A549 treated with ZK216348 at 1 μM for 4 hours (cell line): ENCODE data around the gene TRPC3. TPM values are rescaled to one million over a fixed set of nuclear protein-coding genes. Genes with fewer than 3 reads are reported as not detected.

Experiments used
- total RNA-seq: library from RNA; stranded (reverse); fragments of 200-300 nt; extraction: Qiagen RNA extraction; gene quantifications from 5 replicates; pipeline ENCODE4 v1.2.3, GENCODE V29; 2022; ENCODE audit warnings: low read depth

The TRPC3 gene
- total RNA-seq = 0.05 to 0.14 TPM (median 0.07 TPM) in 4 of 5 replicates, not detected in the other

DNA sequence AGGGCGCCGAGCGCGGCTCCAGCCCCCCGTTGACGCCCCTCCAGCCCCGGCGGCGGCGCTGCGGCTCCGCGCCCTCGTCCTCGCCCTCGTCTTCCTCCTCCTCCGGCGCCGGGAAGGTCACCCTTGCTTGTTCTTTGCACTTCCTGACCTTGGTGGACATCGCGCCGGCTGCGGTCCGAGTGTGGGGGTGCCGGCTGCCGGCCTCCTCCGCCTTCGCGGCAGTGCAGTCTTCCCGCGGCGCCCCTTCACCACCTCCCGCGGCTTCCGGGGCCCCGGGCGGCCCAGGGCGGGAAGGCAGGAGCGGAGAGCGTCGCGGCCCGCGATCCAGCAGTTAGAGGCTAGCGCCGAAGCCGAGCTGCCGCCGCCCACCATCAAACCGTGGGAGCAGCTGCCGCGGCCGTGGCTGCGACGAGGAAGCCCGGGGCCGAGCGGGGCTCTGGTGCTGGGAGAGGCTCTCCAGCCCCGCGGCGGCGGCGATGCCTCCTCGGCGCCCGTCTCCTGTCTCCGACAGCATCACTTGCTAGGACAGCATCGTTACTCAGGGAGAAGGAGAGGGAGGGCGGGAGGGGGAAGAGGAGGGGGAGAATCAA lies at the start of gene TRPC3:
Gene TRPC3, minus strand, starts transcription at position 540 of the 590 bp plus-strand sequence. Its CDS starts 380 bp downstream, at position 160.

DNA sequence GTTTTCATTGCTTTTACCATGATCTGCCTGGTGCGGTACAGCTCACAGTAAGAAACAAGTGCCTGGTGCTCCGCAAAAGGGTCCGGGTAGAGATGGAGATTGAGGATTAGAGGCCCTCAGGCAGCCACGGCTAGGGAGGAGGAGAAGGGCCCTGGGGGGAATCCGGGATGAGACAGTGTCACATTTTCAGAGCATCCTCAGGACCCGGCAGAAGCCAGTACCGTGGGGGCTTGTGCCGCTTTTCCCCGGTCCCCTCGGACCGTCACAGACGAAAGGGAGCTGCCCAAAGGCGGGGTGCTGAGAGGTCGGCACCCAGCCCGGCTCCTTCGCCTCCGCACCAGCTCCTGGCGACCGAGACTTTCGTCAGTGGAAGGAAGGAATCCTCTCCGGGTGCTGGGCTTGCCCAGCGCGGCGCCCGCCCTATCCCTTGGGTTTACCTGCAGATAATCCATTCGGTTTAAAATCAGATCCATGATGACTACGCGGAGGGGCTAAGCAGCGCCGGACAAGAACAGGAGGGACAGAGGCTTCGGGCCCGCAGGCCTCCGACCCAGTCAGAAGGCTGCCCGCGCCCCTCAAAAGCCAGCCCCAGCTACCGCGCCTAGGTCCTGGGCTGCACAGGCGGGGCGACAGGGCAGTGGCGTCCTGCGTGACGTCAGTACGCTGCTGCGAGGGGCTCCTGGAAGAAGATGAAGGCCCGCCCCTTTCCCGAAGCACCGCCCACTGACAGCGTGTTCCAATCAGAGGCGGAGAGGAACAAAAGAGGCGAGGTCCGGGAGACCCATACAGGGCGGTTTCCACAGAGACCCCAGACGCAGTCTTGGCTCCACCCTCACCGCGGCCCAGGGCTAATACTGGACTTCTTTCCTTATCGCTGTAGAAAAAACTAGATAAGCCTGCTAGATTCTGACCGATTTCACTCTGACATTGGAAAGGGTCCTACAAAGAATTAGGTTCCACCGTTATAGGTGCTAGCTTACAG lies 81.7 kb downstream of the TRPC3 start, which contains the start of gene BBS7:
Gene BBS7, minus strand, starts transcription at position 634 of the 982 bp plus-strand sequence. Its CDS starts 161 bp downstream, at position 473.

Other genes with a start within 250 kb of the TRPC3 start
- gene SMIM43, start 186.9 kb downstream of the TRPC3 start, total RNA-seq = 0.13 to 0.33 TPM (median 0.25 TPM) in 4 of 5 replicates, not detected in the other
- 27.0 to 40.5 TPM (median 29.8 TPM) in 5 replicates for gene EXOSC9, start 150.7 kb downstream of the TRPC3 start, total RNA-seq
- gene CCNA2, start 128.2 kb downstream of the TRPC3 start, total RNA-seq = 31.8 to 49.6 TPM (median 45.6 TPM) in 5 replicates
- 10.7 to 16.8 TPM (median 14.3 TPM) in 5 replicates for gene BBS7, start 81.6 kb downstream of the TRPC3 start, total RNA-seq
- 6.4 to 8.9 TPM (median 8.4 TPM) in 5 replicates for gene BLTP1, start 200.3 kb upstream of the TRPC3 start, total RNA-seq